Lower leg skin (tissue), 3 donors: ENCODE measurements around the gene PLEKHA8.

Experiments
- CTCF ChIP-seq, 3 donors: fragments of 450-650 bp; IDR thresholded peaks; one replicate each; pipeline ENCODE4 v1.5.1; 2016; ENCODE audit warnings: antibody characterized with exemption in 3 of 3, mild to moderate bottlenecking in 3 of 3, moderate library complexity in 2 of 3
- POLR2A ChIP-seq, 2 donors: fragments of 450-650 bp; IDR thresholded peaks; one replicate each; pipeline ENCODE4 v1.6.1; 2016 to 2017; ENCODE audit warnings: antibody characterized with exemption in 2 of 2, mild to moderate bottlenecking in 1 of 2, moderate library complexity in 1 of 2

- TF ChIP-seq POLR2A (IDR thresholded peaks at IDR 0.05) (no peak), CTCF (IDR thresholded peaks at IDR 0.05) (no peak)
These were observed 122.5 kb downstream of the PLEKHA8 start for GRCh38 chr7:30150711-30151110.
